HG03159 (cell line): ENCODE data around the gene KRTAP20-4.

Experiments used
- ATAC-seq: cut with Tn5 transposase; IDR thresholded peaks from one replicate; pipeline ENCODE4 v1.9.1; 2021; ENCODE audit warnings: mild to moderate bottlenecking, moderate library complexity; ENCODE audit not compliant: unreplicated experiment

Gene KRTAP20-4

GRCh38 chr21:30646904-30647414 lies 26.5 kb downstream of the KRTAP20-4 start:
- no peak for ATAC-seq

GRCh38 chr21:30652891-30653290 lies 32.5 kb downstream of the KRTAP20-4 start:
- no peak for ATAC-seq

- ATAC-seq, result no peak
Observed at GRCh38 chr21:30668776-30669175, 48.3 kb downstream of the KRTAP20-4 start.
